ENCODE results near the gene ZSWIM3. TPM values are rescaled to one million over a fixed set of nuclear protein-coding genes. Genes with fewer than 3 reads are reported as not detected.
"Not testable (repeated sequence)": the region's sequence is repeated elsewhere in the genome, so short reads cannot be mapped to it uniquely, and the experiment has no call there.

Gene ZSWIM3
- total and polyA plus RNA-seq, 9 donors = 1.8 to 7.5 (median 4.7) TPM

DNA sequence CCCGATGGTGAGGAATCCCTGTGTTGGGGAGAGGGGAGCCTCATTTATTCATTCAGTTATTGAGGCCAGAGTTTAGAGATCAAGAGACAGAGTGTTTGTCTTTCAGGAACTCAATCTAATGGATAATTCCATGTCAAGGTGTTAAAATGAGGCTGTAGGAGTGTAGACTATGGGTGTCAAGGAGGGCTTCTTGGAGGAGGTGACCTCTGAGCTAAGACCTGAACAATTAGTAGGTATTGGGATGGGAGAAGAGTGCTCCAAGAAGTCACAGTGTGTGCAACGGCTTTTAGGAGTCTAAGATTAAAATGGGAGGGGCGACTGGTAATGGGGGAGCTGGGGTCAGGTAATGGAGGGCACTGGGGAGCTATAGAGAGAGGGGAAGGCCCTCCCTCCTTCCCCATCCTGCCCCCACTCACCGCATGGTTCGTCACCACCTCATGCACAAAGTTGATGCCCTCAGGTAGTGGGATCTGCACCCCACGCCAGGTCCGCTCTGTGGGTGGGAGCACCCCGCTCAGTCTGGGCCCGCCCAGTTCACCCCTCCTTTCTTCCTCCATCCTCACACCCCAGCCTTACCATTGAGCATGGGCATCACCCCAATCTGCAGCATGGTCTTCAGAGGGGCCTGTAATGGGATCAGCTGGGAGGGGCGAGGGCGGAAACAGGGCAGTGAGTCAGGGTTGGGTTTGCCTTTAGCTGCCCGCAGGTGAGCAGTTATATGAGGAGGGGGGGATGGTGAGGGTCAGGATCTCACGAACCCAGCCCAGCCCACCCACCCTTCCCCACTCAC is 41.8 kb downstream of the ZSWIM3 start:
- no peak for DNase-seq
- 72 to 81% (median 78%) methylated on average over 13 of the region's 13 CpGs for WGBS, 3 donors
- Histone ChIP-seq H3K27ac (no peak overlapping the region), H3K4me3 (no peak overlapping the region), H3K36me3 (no peaks in the 10 kb centered on the region), H3K4me1 (ENCODE audit: insufficient read depth) (no peaks in the 10 kb centered on the region), H3K9me3 (no peaks in the 10 kb centered on the region), H3K27me3 (no peaks in the 10 kb centered on the region)
- intact Hi-C loops (cut with DNase I) = loop anchor here in 2 of 4 donors (5.0 to 10.0 kb wide), 2 partner anchors 43 to 66 kb away; no protein-coding TSS in a partner anchor
- no peak for TF ChIP-seq POLR2A (IDR thresholded peaks at IDR 0.05)
- no peak for TF ChIP-seq CTCF (IDR thresholded peaks at IDR 0.05)
- no peak for TF ChIP-seq EP300 (IDR thresholded peaks at IDR 0.05)

DNA sequence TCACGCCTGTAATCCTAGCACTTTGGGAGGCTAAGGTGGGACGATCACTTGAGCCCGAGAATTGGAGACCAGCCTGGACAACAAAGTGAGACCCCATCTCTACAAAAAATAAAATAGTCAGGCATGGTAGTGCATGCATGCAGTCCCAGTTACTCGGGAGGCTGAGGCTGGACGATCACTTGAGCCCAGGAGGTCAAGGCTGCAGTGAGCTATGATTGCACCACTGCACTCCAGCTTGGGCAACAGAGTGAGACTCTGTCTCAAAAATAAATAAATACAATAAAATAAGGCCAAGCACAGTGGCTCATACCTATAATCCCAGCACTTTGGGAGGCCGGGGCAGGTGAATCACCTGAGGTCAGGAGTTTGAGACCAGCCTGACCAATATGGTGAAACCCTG is 43.9 kb downstream of the ZSWIM3 start:
- not testable (repeated sequence) for DNase-seq
- 68 to 82% (median 80%) methylated on average over 6 of the region's 6 CpGs for WGBS, 3 donors

GRCh38 chr20:45902199-45902701 is 44.8 kb downstream of the ZSWIM3 start:
- Histone ChIP-seq H3K36me3 (no peaks in the 10 kb centered on the region), H3K9me3 (no peaks in the 10 kb centered on the region), H3K4me3 (no peak overlapping the region), H3K4me1 (ENCODE audit: insufficient read depth) (no peaks in the 10 kb centered on the region), H3K27ac (no peak overlapping the region), H3K27me3 (no peaks in the 10 kb centered on the region)
- 91 to 95% (median 92%) methylated on average over 14 of the region's 14 CpGs for WGBS, 3 donors
- intact Hi-C loops (cut with DNase I) = no loop called here
- TF ChIP-seq POLR2A (IDR thresholded peaks at IDR 0.05) (no peak), CTCF (IDR thresholded peaks at IDR 0.05) (no peak), EP300 (IDR thresholded peaks at IDR 0.05) (no peak)
- DNase-seq = no peak

More for the DNA sequence above, 43.9 kb downstream of the ZSWIM3 start:
- H3K36me3 ChIP-seq; H3K27me3 ChIP-seq; intact Hi-C loops (cut with DNase I); H3K9me3 ChIP-seq; H3K4me3 ChIP-seq; H3K4me1 ChIP-seq (ENCODE audit: insufficient read depth); H3K27ac ChIP-seq: not testable (repeated sequence)

- no peak for TF ChIP-seq POLR2A (IDR thresholded peaks at IDR 0.05)
- TF ChIP-seq CTCF (IDR thresholded peaks at IDR 0.05) = no peak
- no peak for TF ChIP-seq EP300 (IDR thresholded peaks at IDR 0.05)
- H3K27me3 ChIP-seq = no peaks in the 10 kb centered on the region
- no peaks in the 10 kb centered on the region for H3K36me3 ChIP-seq
- H3K4me1 ChIP-seq (ENCODE audit: insufficient read depth) = no peaks in the 10 kb centered on the region
- DNase-seq = no peak
- no peaks in the 10 kb centered on the region for H3K9me3 ChIP-seq
- no peak overlapping the region for H3K27ac ChIP-seq
- H3K4me3 ChIP-seq = no peak overlapping the region
- WGBS, 3 donors = 74 to 80% (median 74%) methylated on average over 16 of the region's 16 CpGs
- intact Hi-C loops (cut with DNase I) = no loop called here
Measured at GRCh38 chr20:45904583-45905504, 47.4 kb downstream of the ZSWIM3 start.
